HL-60/S4 (cell line): ENCODE measurements around the gene MAN2B1.
"Not testable (repeated sequence)": the region's sequence is repeated elsewhere in the genome, so short reads cannot be mapped to it uniquely, and the experiment has no call there.

Experiments used
- in situ Hi-C: fragments of 300-500 bp; cut with MboI; formaldehyde crosslinking; loops from 2 replicates; pipeline ENCODE4 v1.14.3; 2022; ENCODE audit warnings: low sequenced_read_pairs

The MAN2B1 gene

DNA sequence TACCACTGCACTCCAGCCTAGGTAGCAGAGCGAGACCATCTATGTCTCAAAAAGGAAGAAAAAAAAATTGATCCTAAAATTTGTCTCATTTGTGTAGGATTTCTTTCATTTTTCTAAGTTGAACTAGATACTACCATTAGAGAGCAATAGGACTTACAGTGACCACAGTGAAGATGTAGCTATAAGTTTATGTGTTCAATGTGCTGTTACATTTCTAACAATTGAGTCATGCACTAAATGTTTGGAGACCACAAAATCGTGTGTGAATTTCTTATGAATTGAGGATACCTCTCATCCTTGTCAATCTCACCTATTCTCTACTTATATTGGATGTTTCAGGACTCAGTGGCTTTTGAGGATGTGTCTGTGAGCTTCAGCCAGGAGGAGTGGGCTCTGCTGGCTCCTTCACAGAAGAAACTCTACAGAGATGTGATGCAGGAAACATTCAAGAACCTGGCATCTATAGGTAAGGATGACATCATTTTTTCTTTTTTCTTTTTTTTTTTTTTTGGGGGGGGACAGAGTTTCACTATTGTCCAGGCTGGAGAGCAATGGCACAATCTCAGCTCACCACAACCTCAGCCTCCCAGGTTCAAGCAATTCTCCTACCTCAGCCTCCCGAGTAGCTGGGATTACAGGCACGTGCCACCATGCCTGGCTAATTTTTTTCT is 43.0 kb downstream of the MAN2B1 start:
- in situ Hi-C loops: no loop called here

DNA sequence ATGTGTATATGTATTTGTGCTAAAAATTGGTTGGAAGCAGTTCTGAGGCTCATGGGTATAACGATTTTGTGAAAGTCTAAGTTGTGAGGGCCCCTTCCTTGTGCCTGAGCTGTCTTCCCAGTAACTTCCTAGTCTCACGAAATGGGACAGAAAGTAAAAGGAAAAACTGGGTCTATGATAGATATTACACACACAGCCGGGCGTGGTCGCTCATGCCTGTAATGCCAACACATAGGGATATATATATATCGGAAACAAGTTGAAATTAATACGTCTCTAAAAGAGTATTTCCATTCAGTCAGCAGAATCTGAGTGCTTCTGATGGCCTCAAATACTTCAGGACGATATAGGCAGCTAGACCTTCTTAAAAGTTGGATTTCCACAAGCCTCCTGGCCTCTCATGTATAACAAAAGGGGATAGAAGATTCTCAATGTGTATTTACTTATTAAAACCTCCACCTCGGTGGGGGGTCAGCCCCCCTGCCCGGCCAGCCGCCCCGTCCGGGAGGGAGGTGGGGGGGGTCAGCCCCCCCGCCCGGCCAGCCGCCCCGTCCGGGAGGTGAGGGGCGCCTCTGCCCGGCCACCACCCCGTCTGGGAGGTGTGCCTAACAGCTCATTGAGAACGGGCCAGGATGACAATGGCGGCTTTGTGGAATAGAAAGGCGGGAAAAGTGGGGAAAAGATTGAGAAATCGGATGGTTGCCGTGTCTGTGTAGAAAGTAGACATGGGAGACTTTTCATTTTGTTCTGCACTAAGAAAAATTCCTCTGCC is 45.1 kb downstream of the MAN2B1 start:
- in situ Hi-C loops: not testable (repeated sequence)

DNA sequence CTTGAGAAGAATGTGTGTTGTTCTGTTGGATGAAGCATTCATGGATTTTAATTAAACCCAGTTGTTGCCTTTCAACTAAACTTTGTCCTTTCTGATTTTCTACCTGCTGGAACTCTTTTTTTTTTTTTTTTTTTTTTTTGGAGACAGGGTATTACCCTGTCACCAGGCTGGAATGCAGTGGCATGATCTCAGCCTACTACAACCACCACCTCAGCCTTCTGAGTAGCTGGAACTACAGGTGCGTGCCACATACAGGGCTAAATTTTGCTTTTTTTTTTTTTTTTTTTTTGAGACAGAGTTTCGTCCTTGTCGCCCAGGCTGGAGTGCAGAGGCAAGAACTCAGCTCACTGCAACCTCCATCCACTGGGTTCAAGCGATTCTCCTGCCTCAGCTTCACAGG is 48.9 kb downstream of the MAN2B1 start:
- in situ Hi-C loops: no loop called here

DNA sequence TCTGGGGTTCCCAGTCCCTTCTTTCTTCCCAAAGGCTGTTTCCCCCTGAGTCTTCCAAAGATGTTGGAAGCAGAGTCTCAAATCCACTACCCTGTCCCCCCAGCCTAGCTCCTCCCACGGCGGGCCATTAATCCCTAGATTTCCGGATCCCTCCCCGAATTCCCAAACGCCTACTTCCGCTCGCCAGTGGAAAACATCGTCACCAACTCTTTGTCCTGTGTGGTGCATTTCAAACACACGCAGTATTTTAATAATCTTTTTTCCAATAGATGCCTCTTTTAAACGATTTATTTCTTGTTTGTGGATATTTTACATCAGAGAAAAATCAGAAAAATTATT is 55.2 kb downstream of the MAN2B1 start:
- in situ Hi-C loops: no loop called here

DNA sequence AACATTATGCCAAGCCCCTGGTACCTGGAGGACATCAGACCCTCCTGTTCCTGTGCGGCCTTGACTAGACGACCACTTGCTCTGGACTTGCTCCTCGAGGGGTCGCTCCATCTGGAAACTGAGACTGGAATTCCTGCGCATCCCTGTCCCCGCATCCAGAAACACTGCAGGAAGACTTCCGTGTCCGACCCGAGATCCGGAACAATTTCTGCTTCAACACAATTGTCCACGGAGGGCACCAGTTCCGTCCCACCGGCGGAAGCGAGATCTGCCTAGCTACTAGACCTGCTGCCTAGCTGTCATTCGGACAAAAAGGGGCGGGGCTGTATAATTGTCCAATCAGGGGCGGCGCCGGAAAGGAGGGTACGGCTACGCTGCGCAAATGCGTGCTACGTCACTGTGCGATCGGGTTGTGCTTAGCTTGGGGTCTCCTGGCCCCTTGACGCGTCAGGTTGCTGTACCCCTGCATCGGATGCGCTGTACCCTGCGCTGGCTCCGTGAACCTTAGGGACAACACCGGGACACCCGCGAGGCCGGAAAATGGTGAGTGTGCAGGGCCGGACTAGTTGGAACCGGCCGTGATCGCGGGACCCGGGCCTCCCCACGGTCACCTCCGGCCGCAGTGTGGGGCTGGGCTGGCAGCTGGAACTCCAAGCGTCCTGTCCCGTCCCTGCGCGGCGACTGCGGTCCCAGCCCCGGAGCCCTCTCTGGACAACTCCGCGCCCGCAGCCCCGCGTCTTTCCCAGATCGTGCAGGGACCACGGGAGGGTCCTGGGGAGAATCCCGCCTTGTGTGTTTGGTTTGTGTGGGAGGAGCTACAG is 55.8 kb downstream of the MAN2B1 start, which contains the start of the genes ZNF490 and ZNF791:
ZNF490 (minus strand) TSS at position 274 of the 821 bp plus-strand sequence; CDS start at position 141, 133 bp downstream.
ZNF791 (plus strand) TSS at position 381 of the 821 bp plus-strand sequence; CDS start at position 541, 160 bp downstream.
- in situ Hi-C loops: no loop called here

DNA sequence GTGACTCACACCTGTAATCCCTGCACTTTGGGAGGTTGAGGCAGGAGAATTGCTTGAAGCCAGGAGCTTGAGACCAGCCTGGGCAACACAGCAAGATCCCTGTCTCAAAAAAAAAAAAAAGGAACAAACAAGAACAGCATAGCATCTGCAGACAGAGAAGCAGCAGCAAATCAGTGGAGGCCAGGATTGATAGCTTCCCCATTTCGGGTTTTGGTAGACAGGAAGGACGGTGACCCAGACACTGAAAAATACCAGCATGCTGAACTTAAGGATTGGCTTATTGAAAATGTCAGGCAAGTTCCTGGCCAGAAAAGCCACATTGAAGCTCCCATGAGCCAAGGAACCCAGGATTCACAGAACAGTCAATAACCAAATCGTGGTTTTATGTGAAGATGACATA is 58.9 kb downstream of the MAN2B1 start:
- in situ Hi-C loops: no loop called here

DNA sequence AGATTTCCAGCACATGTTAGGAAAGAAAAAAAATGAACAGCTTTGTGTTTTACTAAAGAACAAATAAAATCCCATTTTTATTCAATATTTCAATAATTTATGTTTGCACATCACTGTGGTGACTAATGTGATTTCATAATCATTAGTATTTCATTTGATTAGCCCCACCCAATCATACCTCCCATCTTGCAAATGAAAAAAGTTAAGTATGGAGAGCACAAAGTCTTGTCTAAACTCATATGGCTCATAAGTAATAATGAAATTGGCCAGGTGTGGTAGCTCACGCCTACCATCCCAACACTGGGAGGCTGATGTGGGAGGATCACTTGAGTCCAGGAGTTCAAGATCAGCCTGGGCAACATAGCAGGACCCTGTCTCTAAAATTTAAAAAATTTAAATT is 59.7 kb downstream of the MAN2B1 start:
- in situ Hi-C loops: no loop called here

DNA sequence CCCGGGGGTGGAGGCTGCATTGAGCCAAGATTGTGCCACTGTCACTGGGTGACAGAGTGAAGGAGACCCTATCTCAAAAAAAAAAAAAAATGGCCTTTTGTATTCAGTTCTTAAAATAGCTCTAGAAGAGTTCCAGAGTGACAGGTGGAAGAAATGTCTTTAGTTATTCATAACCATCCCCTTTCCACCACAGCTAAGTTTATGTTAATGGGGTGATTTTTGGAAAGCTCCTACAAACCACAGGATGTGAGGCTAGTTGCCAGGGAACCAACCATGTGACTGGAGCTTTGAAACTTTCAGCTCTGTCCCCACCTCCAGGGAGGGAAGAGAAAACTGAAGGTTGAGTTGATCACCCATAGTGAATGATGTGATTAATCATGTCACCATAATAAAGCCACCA is 62.8 kb downstream of the MAN2B1 start:
- in situ Hi-C loops: no loop called here

DNA sequence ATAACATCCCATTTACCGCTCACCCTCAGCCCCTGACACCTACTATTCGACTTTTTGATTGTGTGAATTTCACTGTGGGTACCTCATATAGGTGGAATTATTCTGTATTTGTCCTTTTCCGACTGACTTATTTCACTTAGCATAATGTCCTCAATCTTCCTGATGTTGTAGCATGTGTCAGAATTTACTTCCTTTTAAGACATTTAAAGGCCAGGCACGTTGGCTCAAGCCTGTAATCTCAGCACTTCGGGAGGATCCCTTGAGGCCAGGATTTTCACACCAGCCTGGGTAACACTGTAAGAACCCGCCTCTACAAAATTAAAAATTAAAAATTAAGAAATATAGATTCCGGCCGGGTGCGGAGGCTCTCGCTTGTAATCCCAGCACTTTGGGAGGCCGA is 68.9 kb downstream of the MAN2B1 start:
- in situ Hi-C loops: no loop called here

DNA sequence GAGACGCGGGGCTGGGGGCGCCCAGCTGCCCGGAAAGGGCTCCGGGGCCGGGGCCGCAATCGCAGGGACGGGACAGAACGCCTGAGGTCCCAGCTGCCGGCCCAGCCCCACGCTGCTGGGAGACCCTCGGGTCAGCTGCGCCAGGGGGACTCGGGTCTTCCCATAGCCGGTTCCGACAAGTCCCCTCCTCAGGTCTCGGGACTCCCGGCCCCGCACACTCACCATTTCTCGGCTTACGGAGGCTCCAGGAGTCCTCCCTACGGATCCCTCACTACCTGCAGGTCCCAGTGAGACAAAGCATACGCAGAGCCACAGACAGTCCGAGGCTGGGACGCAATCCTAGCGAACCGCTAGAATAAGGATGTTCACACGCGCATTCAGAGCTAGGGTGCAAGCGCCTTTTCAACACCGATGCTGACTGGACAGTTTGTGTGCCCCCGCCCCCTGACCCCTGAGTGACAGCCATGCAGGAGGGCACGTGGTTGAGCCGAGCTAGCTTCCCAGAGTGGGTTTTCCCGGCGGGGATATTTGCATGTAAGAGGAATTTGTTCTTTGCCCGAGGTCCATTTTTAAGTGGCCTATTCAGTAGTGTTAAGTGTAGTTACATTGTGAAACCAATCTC is 69.5 kb downstream of the MAN2B1 start:
- in situ Hi-C loops: no loop called here
